ENCODE measurements around the gene FOXP2.

- TF ChIP-seq, protein P1, sequence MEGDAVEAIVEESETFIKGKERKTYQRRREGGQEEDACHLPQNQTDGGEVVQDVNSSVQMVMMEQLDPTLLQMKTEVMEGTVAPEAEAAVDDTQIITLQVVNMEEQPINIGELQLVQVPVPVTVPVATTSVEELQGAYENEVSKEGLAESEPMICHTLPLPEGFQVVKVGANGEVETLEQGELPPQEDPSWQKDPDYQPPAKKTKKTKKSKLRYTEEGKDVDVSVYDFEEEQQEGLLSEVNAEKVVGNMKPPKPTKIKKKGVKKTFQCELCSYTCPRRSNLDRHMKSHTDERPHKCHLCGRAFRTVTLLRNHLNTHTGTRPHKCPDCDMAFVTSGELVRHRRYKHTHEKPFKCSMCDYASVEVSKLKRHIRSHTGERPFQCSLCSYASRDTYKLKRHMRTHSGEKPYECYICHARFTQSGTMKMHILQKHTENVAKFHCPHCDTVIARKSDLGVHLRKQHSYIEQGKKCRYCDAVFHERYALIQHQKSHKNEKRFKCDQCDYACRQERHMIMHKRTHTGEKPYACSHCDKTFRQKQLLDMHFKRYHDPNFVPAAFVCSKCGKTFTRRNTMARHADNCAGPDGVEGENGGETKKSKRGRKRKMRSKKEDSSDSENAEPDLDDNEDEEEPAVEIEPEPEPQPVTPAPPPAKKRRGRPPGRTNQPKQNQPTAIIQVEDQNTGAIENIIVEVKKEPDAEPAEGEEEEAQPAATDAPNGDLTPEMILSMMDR (IDR thresholded peaks at IDR 0.05) = no peak
- no peak for TF ChIP-seq POLR2A (IDR thresholded peaks at IDR 0.05)
Observed at GRCh38 chr7:114428211-114428610, 13.6 kb downstream of the FOXP2 start.
